ENCODE results near the gene HCAR2. TPM values are rescaled to one million over a fixed set of nuclear protein-coding genes. Genes with fewer than 3 reads are reported as not detected.

HCAR2 gene
- total and polyA plus RNA-seq, 2 of the 13 experiments (the other 11 are each of a cell fraction or from before 2014, with no cell fraction given): 0.09 to 5.6 TPM

- TF ChIP-seq TFDP2 (CRISPR knock-in tag; IDR thresholded peaks at IDR 0.05) (peak; percentile 85; the same call in 1 of the 2 replicates), ZSCAN25 (CRISPR knock-in tag; IDR thresholded peaks at IDR 0.05) (peak; percentile 52; the same call in 1 of the 2 replicates), ZNF572 (CRISPR knock-in tag; IDR thresholded peaks at IDR 0.05) (no peak), DPF2 (CRISPR knock-in tag; IDR thresholded peaks at IDR 0.05; ENCODE audit: borderline replicate concordance, low read depth) (no peak), MTA1 (CRISPR knock-in tag; IDR thresholded peaks at IDR 0.05; ENCODE audit: borderline replicate concordance) (no peak), ZMYM2 (CRISPR knock-in tag; IDR thresholded peaks at IDR 0.05) (no peak), ZNF614 (CRISPR knock-in tag; IDR thresholded peaks at IDR 0.05; ENCODE audit: borderline replicate concordance) (peak; percentile 93), HDAC6 (IDR thresholded peaks at IDR 0.05; ENCODE audit: low read depth, low read length) (no peak), NFIC (IDR thresholded peaks at IDR 0.05; ENCODE audit: low read length) (no peak), ZNF142 (CRISPR knock-in tag; IDR thresholded peaks at IDR 0.05) (no peak), ZNF275 (CRISPR knock-in tag; IDR thresholded peaks at IDR 0.05; ENCODE audit: borderline replicate concordance) (peak; percentile 85), PHF5A (CRISPR knock-in tag; IDR thresholded peaks at IDR 0.05; ENCODE audit: low read depth, unreplicated experiment) (no peak), PHF20 (CRISPR knock-in tag; IDR thresholded peaks at IDR 0.05) (peak; percentile 86), PATZ1 (CRISPR knock-in tag; IDR thresholded peaks at IDR 0.05) (peak; percentile 64; the same call in 1 of the 2 replicates), ZNF329 (CRISPR knock-in tag; IDR thresholded peaks at IDR 0.05; ENCODE audit: low read depth) (0 out of 2 replicates have a peak, but pooled peaks have one; percentile 22), ZSCAN12 (CRISPR knock-in tag; IDR thresholded peaks at IDR 0.05) (peak; percentile 57; the same call in 1 of the 2 replicates), U2AF1 (optimal IDR thresholded peaks at IDR 0.05; ENCODE audit: low read depth, low read length) (no peak), ZNF451 (CRISPR knock-in tag; IDR thresholded peaks at IDR 0.05) (peak; percentile 92), ZNF367 (CRISPR knock-in tag; IDR thresholded peaks at IDR 0.05; ENCODE audit: borderline replicate concordance) (peak; percentile 51; the same call in 1 of the 2 replicates)
Observed at GRCh38 chr12:122752464-122753318, 49.5 kb upstream of the HCAR2 start, which contains the start of gene DENR (continued).
